K562 (cell line): ENCODE measurements around the gene SHLD2. TPM values are rescaled to one million over a fixed set of nuclear protein-coding genes. Genes with fewer than 3 reads are reported as not detected.
"Not testable (repeated sequence)": the region's sequence is repeated elsewhere in the genome, so short reads cannot be mapped to it uniquely, and the experiment has no call there.

ENCODE experiments used
- ATAC-seq: fragments of 200-7000 bp; cut with Tn5 transposase; 3 replicates; pipeline ENCODE4 v1.9.1; 2020; ENCODE audit warnings: moderate library complexity
- BruUV-seq: library from RNA; stranded (reverse); fragments of 400-500 nt; replicated peaks from 2 replicates; lab custom pipeline; 2021; lab: Mats Ljungman, UMichigan
- CTCF ChIA-PET: fragments of 300-600 bp; formaldehyde crosslinking; extraction: SDS; loops from one replicate; lab custom pipeline; 2021; ENCODE audit warnings: low intra/inter-chr PET ratio; lab: Yijun Ruan, JAX
- POLR2A ChIA-PET: fragments of 300-600, 350-650 bp; sonication (Branson Sonifier 250); formaldehyde crosslinking; extraction: SDS; loops from one replicate; lab custom pipeline; 2021; ENCODE audit warnings: antibody characterized with exemption, inconsistent platforms; lab: Yijun Ruan, JAX
- DNase-seq, 4 experiments: peaks; one replicate each; pipeline versions ENCODE4 v3.0.0 to v3.0.0-alpha.2; 2011 to 2018; ENCODE audit warnings: low spot score in 3 of 4, mixed read lengths in 3 of 4; ENCODE audit errors: extremely low read depth in 1 of 4
- FAIRE-seq: peaks from 2 replicates; lab custom pipeline; 2011; peaks lifted over from hg19 to GRCh38; lab: Jason Lieb, UNC
- H2AFZ ChIP-seq: 2 replicates; pipeline ENCODE4 v1.6.0; 2011; ENCODE audit warnings: low read depth, low read length, control low read depth, inconsistent platforms
- H3K27ac ChIP-seq: fragments of 200-600 bp; 3 replicates; pipeline ENCODE4 v1.8.0; 2011; ENCODE audit warnings: low read depth, mild to moderate bottlenecking, control low read depth, inconsistent platforms, low read length, moderate library complexity, mixed read lengths; ENCODE audit errors: extremely low read depth
- H3K27me3 ChIP-seq, 2 experiments: fragments of 300-600 bp in 1 of 2; 2 replicates in 1 of 2; 3 replicates in 1 of 2; pipeline versions ENCODE4 v1.6.0 to v1.8.0; 2011; ENCODE audit warnings: inconsistent platforms in 2 of 2, low read length in 2 of 2, mild to moderate bottlenecking in 1 of 2, mixed read lengths in 1 of 2, moderate library complexity in 1 of 2; ENCODE audit not compliant: control insufficient read depth in 2 of 2, insufficient read depth in 2 of 2
- H3K36me3 ChIP-seq: fragments of 300-600 bp; 3 replicates; pipeline ENCODE4 v1.8.0; 2011; ENCODE audit warnings: mild to moderate bottlenecking, low read length, inconsistent platforms; ENCODE audit not compliant: control insufficient read depth, insufficient read depth
- H3K4me1 ChIP-seq, 2 experiments: fragments of 200-600 bp in 1 of 2; replicated peaks in 1 of 2; 2 replicates in 1 of 2; 3 replicates in 1 of 2; pipeline versions ENCODE4 v1.5.1 to v1.8.0; 2011; ENCODE audit warnings: inconsistent platforms in 2 of 2, low read length in 2 of 2, mild to moderate bottlenecking in 1 of 2, mixed read lengths in 1 of 2, moderate library complexity in 1 of 2; ENCODE audit not compliant: control insufficient read depth in 2 of 2, insufficient read depth in 2 of 2
- H3K4me2 ChIP-seq: 2 replicates; pipeline ENCODE4 v1.6.1; 2011; ENCODE audit warnings: low read length, control low read depth, inconsistent platforms, mixed read lengths; ENCODE audit not compliant: insufficient read depth
- H3K4me3 ChIP-seq: fragments of 200-600 bp; sonication (generic), shearing (Covaris generic); 2 replicates; pipeline ENCODE4 v1.5.1; 2016; ENCODE audit warnings: control low read depth, inconsistent platforms
- H3K79me2 ChIP-seq: fragments of 200-600 bp; 3 replicates; pipeline ENCODE4 v1.8.0; 2011; ENCODE audit warnings: low read length, inconsistent platforms; ENCODE audit not compliant: control insufficient read depth, insufficient read depth
- H3K9ac ChIP-seq, 2 experiments: 2 replicates each; pipeline versions ENCODE4 v1.6.0 to v1.6.1; 2011; ENCODE audit warnings: low read depth in 2 of 2, low read length in 2 of 2, control low read depth in 1 of 2, inconsistent platforms in 1 of 2, mild to moderate bottlenecking in 1 of 2, mixed read lengths in 1 of 2; ENCODE audit not compliant: insufficient read depth in 1 of 2
- H3K9me1 ChIP-seq: one replicate; pipeline ENCODE4 v1.6.0; 2011; ENCODE audit warnings: inconsistent platforms, mild to moderate bottlenecking, low read length, moderate library complexity; ENCODE audit not compliant: control insufficient read depth, insufficient read depth
- H3K9me3 ChIP-seq: replicated peaks from 2 replicates; pipeline ENCODE4 v1.5.1; 2011; ENCODE audit warnings: low read depth, low read length, inconsistent platforms; ENCODE audit not compliant: control insufficient read depth, insufficient read depth
- H4K20me1 ChIP-seq: replicated peaks from 2 replicates; pipeline ENCODE4 v1.6.1; 2011; ENCODE audit warnings: low read length, inconsistent platforms, mixed read lengths; ENCODE audit not compliant: control insufficient read depth, insufficient read depth
- NFIC ChIP-seq: fragments of 450-650 bp; IDR thresholded peaks from 2 replicates; pipeline ENCODE4 v1.6.1; 2017; ENCODE audit warnings: mild to moderate bottlenecking, inconsistent platforms
- SOX6 ChIP-seq: fragments of 450-650 bp; IDR thresholded peaks from 2 replicates; pipeline ENCODE4 v1.6.1; 2014; ENCODE audit warnings: mild to moderate bottlenecking
- WGBS: fragments of 100-300 bp; shearing (Covaris generic); methylation state at CpG from one replicate; pipeline ENCODE4 v1.1.6; 2016; ENCODE audit warnings: low coverage, mixed read lengths; ENCODE audit not compliant: insufficient coverage; ENCODE audit errors: missing lambda C conversion rate; 5-methylcytosine and 5-hydroxymethylcytosine counted together
- in situ Hi-C: fragments of 300-500 bp; cut with MboI; formaldehyde crosslinking; loops from 4 replicates; pipeline ENCODE4 v1.15.0; 2018; ENCODE audit warnings: inconsistent platforms, mixed read lengths
- intact Hi-C: fragments of 100-400 bp; cut with micrococcal nuclease; formaldehyde crosslinking; loops from 2 replicates; pipeline ENCODE4 v1.14.2; 2022
- polyA plus RNA-seq, 8 experiments: library from polyadenylated mRNA; depleted of rRNA in 4 of 8; stranded (reverse) in 5 of 8; unstranded in 3 of 8; fragments of >200 nt; fragmentation: Nextera tagmentation in 2 of 8; fragmentation: Illumina TruSeq in 1 of 8; extraction: Ambion mirVana in 2 of 8; extraction: Trizol in 1 of 8; gene quantifications; 2 replicates each; pipeline versions ENCODE4 v1.2.1 to v1.2.3, GENCODE V29; 2011 to 2014; ENCODE audit warnings: inconsistent platforms in 1 of 8, missing spikeins in 1 of 8
- total RNA-seq, 7 experiments: library from RNA; depleted of rRNA in 6 of 7; stranded (reverse); fragments of >200 nt in 6 of 7; fragmentation: Illumina TruSeq in 2 of 7; extraction: Trizol in 2 of 7; gene quantifications; 2 replicates each; pipeline versions ENCODE4 v1.2.1 to v1.2.3, GENCODE V29; 2011 to 2021; ENCODE audit warnings: low replicate concordance in 1 of 7

Gene SHLD2
- total and polyA plus RNA-seq, 9 of the 15 experiments (the other 6 are each of a cell fraction or from before 2014, with no cell fraction given), result 21.6 to 51.2 (median 39.4) TPM

- H3K4me2 ChIP-seq, H2AFZ ChIP-seq, CTCF ChIA-PET, H3K36me3 ChIP-seq, H3K9ac ChIP-seq, H3K9me3 ChIP-seq, ATAC-seq, intact Hi-C loops, POLR2A ChIA-PET, H3K9me1 ChIP-seq, in situ Hi-C loops, H3K4me1 ChIP-seq, H3K79me2 ChIP-seq, H3K27ac ChIP-seq, H4K20me1 ChIP-seq, H3K27me3 ChIP-seq, BruUV-seq, FAIRE-seq, H3K4me3 ChIP-seq: not testable (repeated sequence)
- TF ChIP-seq NFIC (peak; percentile 89), SOX6 (0 out of 2 replicates have a peak, but pooled peaks have one; percentile 22)
- DNase-seq, result peak in 1 of 4 experiments; percentile 59
These were observed 37.2 kb downstream of the SHLD2 start for GRCh38 chr10:87132176-87132575.

GRCh38 chr10:87133936-87134335 lies 38.9 kb downstream of the SHLD2 start:
- CTCF ChIA-PET, POLR2A ChIA-PET: not testable (repeated sequence)

DNA sequence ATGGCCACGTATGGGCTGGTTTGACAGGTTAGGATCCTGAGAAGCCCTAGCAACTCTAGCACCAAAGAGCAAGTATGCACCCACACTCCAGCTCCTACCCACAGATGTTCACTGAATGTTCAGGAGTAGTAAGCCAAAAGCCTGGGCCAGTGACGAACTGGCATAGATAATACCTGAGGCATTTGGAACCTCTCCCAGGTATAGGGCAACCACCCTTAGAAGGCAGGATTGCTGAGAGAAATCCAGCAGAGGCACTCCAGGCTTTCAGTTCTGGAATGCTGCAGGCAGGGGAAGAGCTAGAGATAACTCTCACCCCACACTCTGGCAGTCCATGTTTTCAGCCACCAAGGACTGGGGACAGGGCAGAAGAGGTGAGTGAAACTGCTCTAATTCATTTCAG lies 39.4 kb downstream of the SHLD2 start:
- DNase-seq, H3K27ac ChIP-seq, BruUV-seq, H3K4me1 ChIP-seq, H3K36me3 ChIP-seq, H3K79me2 ChIP-seq, FAIRE-seq, ATAC-seq, POLR2A ChIA-PET, H4K20me1 ChIP-seq, H3K27me3 ChIP-seq, H3K4me3 ChIP-seq, H3K4me2 ChIP-seq, H2AFZ ChIP-seq, H3K9me3 ChIP-seq, in situ Hi-C loops, CTCF ChIA-PET, H3K9me1 ChIP-seq, H3K9ac ChIP-seq, intact Hi-C loops: not testable (repeated sequence)
- 100% methylated on average over 1 of the region's 2 CpGs for WGBS

More at GRCh38 chr10:87133936-87134335, 38.9 kb downstream of the SHLD2 start:
- FAIRE-seq, intact Hi-C loops, in situ Hi-C loops, H3K9ac ChIP-seq, H3K27me3 ChIP-seq, H3K27ac ChIP-seq, H3K4me3 ChIP-seq, BruUV-seq, H3K9me1 ChIP-seq, H2AFZ ChIP-seq, H3K79me2 ChIP-seq, ATAC-seq, H3K4me2 ChIP-seq, H3K4me1 ChIP-seq, H3K9me3 ChIP-seq, DNase-seq, H3K36me3 ChIP-seq, H4K20me1 ChIP-seq: not testable (repeated sequence)
- 69% methylated on average over 2 of the region's 2 CpGs for WGBS
